PC-3 (cell line): ENCODE results near the gene LDLRAP1. TPM values are rescaled to one million over a fixed set of nuclear protein-coding genes. Genes with fewer than 3 reads are reported as not detected.

Source experiments
- ATAC-seq: fragments of 200-7000 bp; cut with Tn5 transposase; 2 replicates; pipeline ENCODE4 v1.9.1; 2020; ENCODE audit warnings: mild to moderate bottlenecking, moderate library complexity
- BruUV-seq: library from RNA; stranded (reverse); fragments of 400-500 nt; replicated peaks from 2 replicates; lab custom pipeline; 2021; lab: Mats Ljungman, UMichigan
- CTCF ChIA-PET: fragments of 300-600 bp; sonication (Branson Sonifier 250); formaldehyde crosslinking; loops from one replicate; lab custom pipeline; 2022; ENCODE audit warnings: antibody characterized with exemption; lab: Charles Lee
- POLR2A ChIA-PET: fragments of 300-600 bp; sonication (Branson Sonifier 250); formaldehyde crosslinking; loops from one replicate; lab custom pipeline; 2022; ENCODE audit warnings: antibody characterized with exemption; ENCODE audit not compliant: unreplicated experiment; lab: Charles Lee
- DNase-seq: peaks from one replicate; pipeline ENCODE4 v3.0.0-alpha.2; 2015
- H2AFZ ChIP-seq: fragments of 300-600 bp; sonication (generic); 2 replicates; pipeline ENCODE4 v1.6.0; 2016; ENCODE audit warnings: antibody characterized with exemption, low read length
- H3F3A ChIP-seq: fragments of 300-600 bp; sonication (generic); one replicate; pipeline ENCODE4 v1.6.0; 2017; ENCODE audit warnings: antibody characterized with exemption, low read length, control low read depth, mild to moderate bottlenecking; ENCODE audit not compliant: unreplicated experiment
- H3K27ac ChIP-seq: fragments of 300-600 bp; sonication (generic); 2 replicates; pipeline ENCODE4 v1.5.1; 2016; ENCODE audit warnings: mild to moderate bottlenecking, low read length
- H3K27me3 ChIP-seq: fragments of 300-600 bp; sonication (generic); 2 replicates; pipeline ENCODE4 v1.6.1; 2016; ENCODE audit warnings: low read length, mixed read lengths
- H3K36me3 ChIP-seq: fragments of 300-600 bp; sonication (generic); 2 replicates; pipeline ENCODE4 v1.6.1; 2016; ENCODE audit warnings: low read depth, mixed run types, low read length, mixed read lengths
- H3K4me1 ChIP-seq: fragments of 300-600 bp; sonication (generic); 2 replicates; pipeline ENCODE4 v1.5.1; 2016; ENCODE audit warnings: low read length; ENCODE audit not compliant: insufficient read depth
- H3K4me2 ChIP-seq: fragments of 300-600 bp; sonication (generic); 2 replicates; pipeline ENCODE4 v1.6.0; 2016; ENCODE audit warnings: low read length
- H3K4me3 ChIP-seq: fragments of 300-600 bp; sonication (generic); 2 replicates; pipeline ENCODE4 v1.5.1; 2016; ENCODE audit warnings: mild to moderate bottlenecking, low read length, mixed read lengths
- H3K79me2 ChIP-seq: fragments of 300-600 bp; sonication (generic); 2 replicates; pipeline ENCODE4 v1.6.1; 2017; ENCODE audit warnings: low read length, mixed read lengths
- H3K9ac ChIP-seq: fragments of 300-600 bp; sonication (generic); 2 replicates; pipeline ENCODE4 v1.6.0; 2016; ENCODE audit warnings: mild to moderate bottlenecking, low read length
- H3K9me2 ChIP-seq: fragments of 300-600 bp; sonication (generic); replicated peaks from 2 replicates; pipeline ENCODE4 v1.6.1; 2016; ENCODE audit warnings: mixed run types, low read length, mixed read lengths
- H3K9me3 ChIP-seq: fragments of 300-600 bp; sonication (generic); 2 replicates; pipeline ENCODE4 v1.6.1; 2016; ENCODE audit warnings: low read length, mixed read lengths
- H4K20me1 ChIP-seq: fragments of 300-600 bp; sonication (generic); 2 replicates; pipeline ENCODE4 v1.6.1; 2016; ENCODE audit warnings: low read length, mixed read lengths
- CTCF ChIP-seq: fragments of 300-600 bp; sonication (generic); conservative IDR thresholded peaks from 2 replicates; pipeline ENCODE4 v1.5.1; 2017; ENCODE audit warnings: antibody characterized with exemption, low read depth, mild to moderate bottlenecking, low read length
- EZH2 ChIP-seq: fragments of 300-600 bp; sonication (generic); IDR thresholded peaks from one replicate; pipeline ENCODE4 v1.6.1; 2017; ENCODE audit warnings: antibody characterized with exemption, mild to moderate bottlenecking, low read length; ENCODE audit not compliant: unreplicated experiment
- EZH2phosphoT487 ChIP-seq: fragments of 300-600 bp; sonication (generic); IDR thresholded peaks from 2 replicates; pipeline ENCODE4 v1.6.1; 2018; ENCODE audit warnings: mild to moderate bottlenecking, antibody characterized with exemption, low read length, borderline replicate concordance
- intact Hi-C: fragments of 100-400 bp; cut with micrococcal nuclease; formaldehyde crosslinking; loops from 2 replicates; pipeline ENCODE4 v1.9.0; 2023
- total RNA-seq: library from RNA; depleted of rRNA; stranded (reverse); fragments of >200 nt; gene quantifications from 2 replicates; pipeline ENCODE4 v1.2.3, GENCODE V29; 2014

LDLRAP1 gene
- total RNA-seq, 1 experiment from 2014 or later = 26.5 TPM

GRCh38 chr1:25549273-25550154, 6.1 kb downstream of the LDLRAP1 start:
- no peaks in the 10 kb centered on the region for H3K27me3 ChIP-seq
- no peak for ATAC-seq
- peak; percentile 27 for DNase-seq
- peaks cover 22% of the 10 kb centered on the region for H3K4me1 ChIP-seq
- peaks cover 7% of the 10 kb centered on the region; the same call in 1 of the 2 replicates for H4K20me1 ChIP-seq
- H3K27ac ChIP-seq = no peak overlapping the region
- no peaks in the 10 kb centered on the region for H3K9me2 ChIP-seq
- H3K4me3 ChIP-seq = no peak overlapping the region
- intact Hi-C loops = no loop called here
- no peak for TF ChIP-seq EZH2
- TF ChIP-seq EZH2phosphoT487 = no peak
- TF ChIP-seq CTCF = no peak
- ChIA-PET CTCF (no interaction called here), POLR2A (interaction anchor here (0.5 kb wide), 1 partner anchor 224 kb away, joined by 3 read pairs; no protein-coding TSS in a partner anchor)
- peaks cover 49% of the 10 kb centered on the region for H3K79me2 ChIP-seq
- H3K9ac ChIP-seq = no peak overlapping the region
- H3K9me3 ChIP-seq = no peaks in the 10 kb centered on the region
- no peak overlapping the region for H2AFZ ChIP-seq
- no peaks in the 10 kb centered on the region for H3K36me3 ChIP-seq
- no peak overlapping the region for H3K4me2 ChIP-seq
- H3F3A ChIP-seq = no peaks in the 10 kb centered on the region
- BruUV-seq = no TSS peak

- DNase-seq = no peak
- intact Hi-C loops = no loop called here
- Histone ChIP-seq H3K9me3 (no peaks in the 10 kb centered on the region), H3K9ac (no peak overlapping the region), H3K4me2 (no peak overlapping the region), H3K36me3 (no peaks in the 10 kb centered on the region), H2AFZ (no peak overlapping the region), H3F3A (no peaks in the 10 kb centered on the region), H3K27ac (no peak overlapping the region), H3K79me2 (peaks cover 43% of the 10 kb centered on the region), H3K4me3 (no peak overlapping the region), H3K9me2 (no peaks in the 10 kb centered on the region), H3K4me1 (peaks cover 20% of the 10 kb centered on the region), H4K20me1 (peaks cover 6% of the 10 kb centered on the region; the same call in 1 of the 2 replicates), H3K27me3 (no peaks in the 10 kb centered on the region)
- CTCF ChIA-PET = no interaction called here
- POLR2A ChIA-PET = interaction anchor here (0.5 kb wide), 1 partner anchor 224 kb away, joined by 3 read pairs; no protein-coding TSS in a partner anchor
- TF ChIP-seq CTCF = no peak
- TF ChIP-seq EZH2phosphoT487 = no peak
- no peak for TF ChIP-seq EZH2
- no TSS peak for BruUV-seq
- no peak for ATAC-seq
Measured at GRCh38 chr1:25550155-25550506, 6.7 kb downstream of the LDLRAP1 start.
